OCI-LY3 (cell line): ENCODE data around the gene OR2T3.

Experiments used
- CTCF ChIP-seq: fragments of 200-600, 300-600 bp; sonication (generic); IDR thresholded peaks from 2 replicates; pipeline ENCODE4 v1.5.1; 2014; ENCODE audit warnings: antibody characterized with exemption, low read length, low read depth
- EZH2phosphoT487 ChIP-seq: fragments of 200-600 bp; shearing (Covaris generic); IDR thresholded peaks from 2 replicates; pipeline ENCODE4 v1.6.1; 2018; ENCODE audit warnings: antibody characterized with exemption, mixed run types, low read depth

- TF ChIP-seq CTCF (no peak), EZH2phosphoT487 (no peak)
Measured at GRCh38 chr1:248521856-248522255, 48.7 kb downstream of the OR2T3 start.
